Right lung (tissue), 5 donors: ENCODE results near the gene C17orf67. TPM values are rescaled to one million over a fixed set of nuclear protein-coding genes. Genes with fewer than 3 reads are reported as not detected.

Source experiments
- DNase-seq, 2 donors: peaks; one replicate each; pipeline ENCODE4 v3.0.0-alpha.2; 2013
- polyA plus RNA-seq, 5 donors: library from polyadenylated mRNA; unstranded; fragments of 120-200 nt; gene quantifications; one replicate each; pipeline versions ENCODE4 v1.2.1 to v1.2.3, GENCODE V29; 2013; ENCODE audit warnings: inconsistent platforms in 1 of 5, low replicate concordance in 1 of 5; ENCODE audit not compliant: insufficient read length in 5 of 5, insufficient read depth in 1 of 5

The C17orf67 gene
- polyA plus RNA-seq, 5 donors, result 2.6 to 5.3 (median 3.3) TPM

DNA sequence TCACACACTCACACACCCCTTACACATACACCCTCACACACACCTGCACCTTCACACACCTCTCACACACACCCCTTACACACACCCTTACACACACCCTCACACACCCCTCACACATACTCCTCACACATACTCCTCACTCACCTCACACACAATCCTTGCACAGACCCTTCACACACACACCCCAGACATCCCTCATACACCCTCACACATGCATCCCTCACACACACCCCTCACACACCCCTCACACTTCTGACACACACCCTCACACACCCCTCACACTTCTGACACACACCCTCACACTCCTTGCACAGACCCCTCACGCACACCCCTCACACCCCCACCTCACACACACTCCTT, 23.9 kb downstream of the C17orf67 start:
- DNase-seq, result no peak

DNA sequence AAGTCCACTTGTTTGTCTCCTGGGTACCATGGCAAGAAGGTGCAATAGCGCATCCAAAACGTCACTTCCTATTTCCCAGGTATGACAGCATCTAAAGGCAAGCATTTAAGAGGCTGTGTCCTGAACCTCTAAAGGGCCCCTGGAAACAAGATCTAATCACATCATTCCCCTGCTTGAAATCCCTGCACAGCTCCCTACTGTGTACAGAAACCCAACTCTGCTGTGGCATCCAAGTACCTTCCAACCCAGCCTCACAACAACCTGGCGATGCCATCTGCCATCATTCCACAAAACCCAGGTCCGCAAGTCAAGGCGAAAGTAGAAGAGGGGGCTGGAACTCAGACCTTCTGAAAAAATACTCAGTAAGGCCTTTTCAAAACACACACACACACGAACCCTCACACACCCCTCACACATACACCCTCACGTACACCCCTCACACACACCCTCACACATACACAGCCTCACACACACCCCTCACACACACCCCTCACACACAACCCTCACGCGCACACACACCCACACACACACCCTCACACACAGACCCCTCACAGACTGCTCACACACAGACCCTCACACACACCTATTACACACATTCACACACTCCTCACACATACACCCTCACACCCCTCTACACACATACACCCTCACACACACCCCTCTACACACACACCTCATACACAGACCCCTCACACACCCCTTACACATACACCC, 24.5 kb downstream of the C17orf67 start:
- DNase-seq, result no peak

DNA sequence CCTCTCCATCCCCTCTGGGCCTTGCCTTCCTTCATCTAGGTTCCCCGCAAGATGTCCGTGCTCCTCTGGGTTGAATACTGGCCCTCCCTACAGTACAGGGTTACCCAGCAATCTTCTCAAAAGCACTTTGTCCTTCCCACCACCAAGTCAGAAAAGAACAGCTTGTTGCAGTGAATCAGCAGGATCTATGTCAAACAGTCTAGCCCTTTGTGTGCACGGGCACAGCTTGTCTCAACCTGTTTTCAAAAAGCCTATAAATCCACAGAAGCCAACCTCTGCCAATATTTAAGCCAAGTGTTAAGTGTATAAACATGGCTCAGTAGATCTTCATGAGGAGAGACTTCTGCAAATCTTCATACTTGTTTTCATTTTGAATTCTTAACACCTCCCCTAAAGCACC, 25.2 kb downstream of the C17orf67 start:
- no peak for DNase-seq

DNA sequence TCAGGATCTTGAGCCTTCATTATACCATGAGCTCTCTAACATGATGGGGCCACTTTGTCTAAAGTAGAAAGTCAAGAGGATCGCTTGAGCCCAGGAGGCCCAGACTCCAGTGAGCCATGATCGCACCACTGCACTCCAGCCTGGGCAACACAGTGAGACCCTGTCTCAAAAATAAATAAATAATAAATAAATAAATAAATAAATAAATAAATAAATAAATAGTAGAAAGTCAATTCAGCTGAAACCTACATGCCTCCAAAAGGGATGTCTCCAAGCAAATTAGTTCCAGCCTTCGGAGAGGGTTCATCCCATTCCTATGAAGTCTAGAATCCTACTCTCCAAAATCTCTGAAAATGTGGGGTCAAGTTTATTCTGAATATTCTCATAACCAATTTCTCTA, 26.0 kb downstream of the C17orf67 start:
- DNase-seq, result no peak

DNA sequence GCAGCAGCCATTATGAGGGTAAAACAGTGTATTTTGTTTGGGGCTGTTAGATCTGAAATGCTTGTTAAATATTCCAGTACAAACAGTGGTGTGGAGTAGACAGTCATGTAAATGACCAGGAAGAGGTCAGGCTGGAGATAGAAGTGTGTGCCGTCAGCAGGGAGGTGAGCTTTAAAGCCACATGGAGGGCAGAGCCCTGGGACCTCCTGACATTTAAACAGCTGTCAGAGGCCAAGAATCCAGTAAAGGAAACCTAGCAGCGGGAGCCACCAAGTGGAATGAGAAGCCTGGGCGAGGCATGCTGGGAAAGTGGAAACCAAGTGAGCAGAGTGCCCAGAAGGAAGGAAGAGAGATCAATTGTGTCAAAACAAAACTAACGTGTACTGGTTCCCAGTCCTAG, 26.8 kb downstream of the C17orf67 start:
- no peak for DNase-seq

DNA sequence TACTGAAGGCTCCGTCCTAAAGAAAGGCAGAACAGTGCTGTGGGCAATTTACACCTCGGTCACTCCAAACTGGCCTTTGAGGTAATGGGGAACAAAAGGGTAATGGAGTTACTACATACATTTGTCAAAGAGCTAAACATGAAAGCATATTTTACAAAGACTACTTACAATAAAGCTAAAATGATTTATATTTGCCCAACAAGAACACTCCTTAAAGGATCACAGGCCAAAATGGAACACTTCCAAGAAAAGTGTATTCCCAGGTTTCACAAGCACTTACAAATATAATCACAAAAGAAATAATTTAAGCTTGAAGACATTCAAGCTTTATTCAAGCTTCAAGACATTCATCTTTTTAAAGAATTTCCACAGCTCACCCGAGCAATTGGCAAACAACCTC, 29.3 kb downstream of the C17orf67 start:
- no peak for DNase-seq

DNA sequence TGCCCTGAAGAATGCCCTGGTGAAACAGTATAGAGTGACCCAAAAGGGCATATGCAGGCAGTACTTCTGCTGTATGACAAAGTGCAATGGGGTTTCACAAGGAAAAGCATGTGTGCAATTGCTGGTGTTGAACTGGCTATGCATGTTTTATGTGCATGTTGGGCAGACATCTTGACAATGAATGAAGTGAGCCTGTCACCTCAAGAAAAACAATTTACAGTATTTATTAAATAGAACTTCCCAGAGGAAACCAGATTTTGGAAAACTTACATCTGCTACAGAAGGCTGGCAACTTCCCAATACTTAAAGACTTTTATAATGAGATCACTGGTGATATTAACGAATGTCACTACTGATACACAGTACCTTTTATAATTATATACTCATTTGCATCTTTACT, 30.6 kb downstream of the C17orf67 start:
- DNase-seq, result no peak

DNA sequence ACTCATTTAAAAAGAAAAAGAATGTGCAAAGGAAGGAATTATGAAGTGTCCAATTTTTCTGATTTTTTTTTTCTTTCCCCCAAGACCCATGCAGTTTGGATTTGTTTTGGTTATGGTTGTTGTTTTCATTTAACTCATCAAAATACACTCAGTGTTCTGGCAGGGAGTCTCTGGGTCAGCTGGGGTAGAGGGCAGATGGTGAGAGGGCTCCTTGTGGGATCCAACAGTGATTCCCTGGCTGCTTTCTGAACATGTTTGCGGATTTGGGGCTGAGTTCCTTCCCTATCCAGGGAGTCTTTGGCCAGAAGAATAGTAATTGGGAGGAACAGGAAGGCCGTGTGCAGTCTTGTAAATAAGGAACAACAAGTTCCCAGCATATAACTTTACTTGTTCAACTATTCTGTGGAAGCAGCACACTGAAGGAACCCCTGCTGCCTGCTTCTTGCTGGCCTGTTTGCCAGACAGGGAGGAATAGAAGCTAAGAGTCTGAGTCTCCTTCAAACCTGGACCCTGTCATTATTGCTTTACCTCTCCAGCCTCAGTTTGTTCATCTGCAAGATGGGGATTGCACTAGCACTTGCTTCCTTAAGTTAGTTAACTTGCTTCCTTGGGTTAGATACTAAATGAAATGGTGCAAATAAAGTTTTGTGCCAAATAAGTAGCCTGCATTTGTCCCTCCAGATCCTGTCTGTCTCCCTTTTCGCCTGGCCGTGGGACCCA, 32.1 kb downstream of the C17orf67 start:
- peak; percentile 40 to 44 for DNase-seq

DNA sequence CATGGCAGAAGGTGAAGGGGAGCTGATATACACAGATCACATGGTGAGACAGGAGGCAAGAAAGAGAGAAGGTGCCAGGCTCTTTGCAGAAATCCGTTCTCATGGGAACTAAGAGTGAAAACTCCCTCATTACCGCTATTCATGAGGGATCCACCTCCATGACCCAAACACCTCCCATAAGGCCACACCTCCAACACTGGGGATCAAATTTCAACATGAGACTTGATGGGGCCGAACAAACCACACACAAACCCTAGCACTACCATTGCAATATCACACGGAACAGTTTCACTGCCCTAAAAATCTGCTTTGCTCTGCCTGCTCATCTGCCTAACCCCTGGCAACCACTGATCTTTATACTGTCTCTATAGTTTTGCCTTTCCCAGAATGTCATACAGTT, 34.8 kb downstream of the C17orf67 start:
- DNase-seq, result no peak

DNA sequence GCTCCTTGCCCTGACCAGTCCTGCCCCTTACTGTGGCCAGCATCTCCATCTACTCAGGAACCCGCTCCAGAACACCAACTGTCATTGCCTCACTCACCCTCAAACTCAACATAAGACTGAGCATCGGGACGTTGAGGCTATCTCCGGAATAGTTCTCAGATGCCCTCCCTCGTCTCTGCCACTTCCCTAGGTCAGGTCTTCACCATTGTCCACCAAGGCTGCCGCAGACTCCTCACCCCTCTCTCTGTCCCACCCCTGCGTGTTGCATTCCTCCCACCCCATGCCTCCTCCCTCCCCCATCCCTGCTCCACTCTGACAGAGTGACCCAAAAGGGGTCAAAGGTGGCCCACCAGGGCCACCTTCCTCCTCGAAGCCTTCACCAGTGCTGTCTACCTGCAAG, 37.2 kb downstream of the C17orf67 start:
- DNase-seq, result no peak

DNA sequence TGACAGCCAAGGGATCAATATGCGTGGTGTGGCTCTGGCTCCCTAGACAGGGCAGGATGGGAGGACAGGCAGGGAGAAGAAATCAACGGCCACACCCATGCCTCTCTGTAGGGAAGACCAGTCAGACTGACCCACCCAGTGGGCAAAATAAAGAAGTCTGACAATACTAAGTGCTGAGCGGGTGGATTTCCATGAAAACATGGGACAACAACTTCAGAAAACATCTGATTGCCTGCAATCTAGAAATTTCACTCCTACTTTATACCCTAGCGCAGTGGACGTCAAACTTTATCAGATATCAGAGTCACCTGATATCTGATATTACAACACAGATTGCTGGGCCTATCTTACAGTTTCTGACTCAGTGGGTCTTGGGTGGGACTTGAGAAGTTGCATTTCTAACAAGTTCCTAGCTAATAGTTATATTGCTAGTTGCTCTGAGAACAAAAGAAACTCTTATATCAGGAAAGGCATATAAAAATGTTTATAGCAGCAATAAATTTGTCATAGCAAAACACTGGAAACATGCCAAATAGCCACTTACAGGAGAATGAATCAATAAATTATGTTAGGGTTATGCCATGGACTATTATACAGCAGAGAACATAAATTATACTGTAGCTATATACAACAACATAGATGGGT, 38.4 kb downstream of the C17orf67 start:
- no peak for DNase-seq

DNA sequence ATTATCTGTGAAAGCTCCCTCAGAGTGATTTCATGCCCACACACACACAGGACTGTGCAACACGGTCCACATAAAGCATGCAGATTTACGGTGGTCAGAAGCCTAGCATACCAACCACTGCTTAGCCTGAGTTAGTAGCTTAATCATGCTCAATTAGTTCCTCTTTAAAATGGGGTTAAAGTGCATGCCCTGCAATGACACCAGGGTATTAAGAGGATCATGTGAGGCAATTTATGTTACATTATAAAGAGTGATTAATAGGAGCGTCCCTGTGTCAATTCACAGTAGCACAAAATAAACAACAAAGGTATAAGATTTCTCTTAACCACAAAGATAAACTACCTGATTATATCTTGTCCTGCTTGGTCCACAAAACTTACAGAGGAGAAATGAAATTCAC, 39.8 kb downstream of the C17orf67 start:
- DNase-seq, result no peak

DNA sequence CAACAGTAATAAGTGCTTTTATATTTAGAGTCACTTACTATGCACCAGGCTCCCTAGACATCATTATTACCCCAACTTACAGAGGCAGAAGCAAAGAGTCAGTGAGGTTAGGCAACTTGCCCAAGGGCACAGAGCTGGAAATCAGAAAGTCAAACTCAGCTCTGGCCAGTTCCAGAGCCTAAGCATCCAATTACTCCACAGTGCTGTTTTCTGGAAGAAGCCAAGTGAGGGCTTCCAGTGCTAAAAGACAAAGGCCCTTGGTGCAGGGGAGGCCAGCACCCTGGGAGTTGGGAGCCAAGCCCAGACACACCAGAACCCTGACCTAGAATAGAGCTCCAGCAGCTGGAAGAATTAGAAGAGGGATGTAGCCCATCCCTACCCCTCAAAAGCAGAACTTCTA, 40.2 kb downstream of the C17orf67 start:
- DNase-seq, result no peak

DNA sequence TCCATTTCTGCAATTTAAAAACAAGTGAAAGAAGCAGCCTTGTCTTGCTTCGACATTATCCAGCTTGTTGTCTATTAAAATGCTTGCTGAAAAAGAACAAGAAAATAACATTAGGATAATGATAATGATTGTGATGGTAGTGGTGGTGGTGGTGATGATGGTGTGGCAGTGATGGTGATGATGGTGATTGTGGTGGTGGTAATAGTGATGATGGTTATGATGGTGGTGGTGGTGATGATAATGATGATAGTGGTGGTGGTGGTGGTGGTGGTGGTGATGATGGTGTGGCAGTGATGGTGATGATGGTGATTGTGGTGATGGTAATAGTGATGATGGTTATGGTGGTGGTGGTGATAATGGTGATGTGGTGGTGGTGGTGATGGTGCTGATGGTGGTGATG, 41.5 kb downstream of the C17orf67 start:
- DNase-seq, result no peak

DNA sequence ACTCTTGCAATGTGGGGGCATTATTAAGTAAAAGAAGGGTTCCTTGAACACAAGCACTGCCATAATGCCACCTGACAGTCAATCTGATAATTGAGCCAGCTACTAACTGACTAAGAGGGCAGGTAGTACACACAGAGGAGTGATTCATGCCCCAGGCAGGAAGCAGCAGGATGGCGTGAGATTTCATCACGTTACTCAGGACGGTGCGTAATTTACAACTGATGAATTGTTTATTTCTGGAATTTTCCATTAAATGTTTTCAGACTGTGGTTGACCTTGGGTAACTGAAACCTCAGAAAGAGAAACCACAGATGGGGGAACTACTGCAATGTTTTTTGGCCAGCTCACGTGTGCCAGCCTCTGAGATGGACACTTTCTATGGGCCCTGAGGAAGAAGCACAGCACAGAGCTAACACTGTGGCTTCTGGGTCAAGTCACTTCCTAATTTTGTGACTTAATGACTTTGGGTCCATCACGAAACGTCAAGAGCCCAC, 46.7 kb downstream of the C17orf67 start:
- no peak for DNase-seq

DNA sequence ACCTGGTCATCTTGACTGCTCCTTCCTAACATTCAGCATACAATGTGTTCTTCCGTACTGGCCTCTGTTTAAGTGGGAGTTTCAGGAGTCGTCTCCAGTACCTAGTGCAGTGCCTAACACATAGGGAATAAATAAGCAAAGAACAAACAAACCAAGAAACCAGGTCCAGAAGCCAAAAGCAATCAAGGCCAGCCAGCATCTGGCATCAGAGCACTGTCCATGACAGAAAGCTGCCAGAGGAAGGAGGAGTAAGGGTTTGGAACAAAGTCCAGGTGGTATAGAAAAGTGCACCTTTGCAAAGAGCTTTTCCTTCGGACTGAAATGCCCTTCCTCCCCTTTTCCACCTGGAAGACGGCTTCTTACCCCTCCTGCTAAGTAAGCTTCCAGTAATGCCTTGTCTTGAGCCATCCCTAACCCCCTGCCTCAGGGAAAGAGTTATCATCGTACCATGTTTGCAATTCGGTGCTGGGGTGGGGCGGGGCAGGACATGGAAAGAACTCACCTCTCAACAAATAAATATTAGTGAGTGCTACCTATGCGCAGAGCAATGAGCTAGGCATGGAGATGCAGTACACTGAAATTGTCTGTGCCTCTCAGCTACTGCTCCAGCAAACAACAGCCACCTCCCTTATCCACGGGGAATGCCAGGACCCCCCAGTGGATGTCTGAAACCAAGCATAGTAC, 47.6 kb downstream of the C17orf67 start:
- no peak for DNase-seq

DNA sequence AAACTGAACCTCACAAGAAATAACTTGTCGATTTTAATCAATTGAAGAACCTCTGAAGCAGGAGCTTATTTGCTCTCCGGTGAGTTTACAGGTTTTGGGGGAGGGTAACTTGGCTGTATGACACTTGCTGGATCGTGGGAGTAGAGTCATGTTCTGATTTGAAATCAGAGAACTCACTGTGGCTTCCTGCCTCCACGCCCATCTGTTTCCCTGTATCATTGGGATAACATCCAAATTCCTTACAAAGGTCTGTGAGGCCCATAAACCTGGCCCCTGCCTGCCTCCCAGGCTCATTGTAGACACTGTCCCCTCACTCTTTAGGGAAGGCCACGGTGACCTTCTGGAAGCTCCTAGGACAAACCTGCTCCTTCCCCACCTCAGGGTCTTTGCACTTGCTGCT, 48.3 kb downstream of the C17orf67 start:
- no peak for DNase-seq

DNA sequence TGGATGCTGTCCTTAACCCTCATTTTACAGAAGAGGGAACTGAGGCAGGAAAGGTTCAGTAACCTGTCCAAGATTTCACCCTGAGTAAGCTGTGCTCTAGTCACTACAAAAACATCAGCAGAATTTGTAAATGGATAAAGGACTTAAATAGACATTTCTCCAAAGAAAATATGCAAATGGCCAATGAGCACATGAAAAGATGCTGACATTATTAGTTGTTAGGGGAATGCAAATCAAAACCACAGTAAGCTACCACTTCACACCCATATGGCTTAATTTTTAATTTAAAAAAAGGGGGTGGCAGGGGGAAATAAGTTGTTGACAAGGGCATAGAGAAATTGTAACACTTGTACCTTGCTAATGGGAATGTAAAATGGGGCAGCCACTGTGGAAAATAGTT, 51.4 kb downstream of the C17orf67 start:
- no peak for DNase-seq

DNA sequence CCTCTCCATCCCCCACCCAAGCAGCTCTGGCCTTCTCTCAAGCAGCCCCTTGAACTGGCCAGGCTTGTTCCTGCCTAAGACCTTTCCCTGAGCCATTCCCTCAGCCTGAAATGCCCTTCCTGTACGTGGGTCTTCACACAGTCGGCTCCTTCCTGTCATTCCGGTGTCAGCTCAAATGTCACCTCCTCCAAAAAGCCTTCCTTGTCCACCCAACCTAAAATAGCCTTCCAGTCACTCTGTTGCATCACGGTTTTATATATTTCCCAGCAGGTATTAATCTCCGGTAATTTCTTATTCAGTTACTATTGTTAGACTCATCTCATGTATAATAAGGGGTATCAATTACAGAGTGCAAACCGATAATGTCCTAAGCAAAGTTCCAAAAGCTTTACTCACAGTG, 51.8 kb downstream of the C17orf67 start:
- no peak for DNase-seq

DNA sequence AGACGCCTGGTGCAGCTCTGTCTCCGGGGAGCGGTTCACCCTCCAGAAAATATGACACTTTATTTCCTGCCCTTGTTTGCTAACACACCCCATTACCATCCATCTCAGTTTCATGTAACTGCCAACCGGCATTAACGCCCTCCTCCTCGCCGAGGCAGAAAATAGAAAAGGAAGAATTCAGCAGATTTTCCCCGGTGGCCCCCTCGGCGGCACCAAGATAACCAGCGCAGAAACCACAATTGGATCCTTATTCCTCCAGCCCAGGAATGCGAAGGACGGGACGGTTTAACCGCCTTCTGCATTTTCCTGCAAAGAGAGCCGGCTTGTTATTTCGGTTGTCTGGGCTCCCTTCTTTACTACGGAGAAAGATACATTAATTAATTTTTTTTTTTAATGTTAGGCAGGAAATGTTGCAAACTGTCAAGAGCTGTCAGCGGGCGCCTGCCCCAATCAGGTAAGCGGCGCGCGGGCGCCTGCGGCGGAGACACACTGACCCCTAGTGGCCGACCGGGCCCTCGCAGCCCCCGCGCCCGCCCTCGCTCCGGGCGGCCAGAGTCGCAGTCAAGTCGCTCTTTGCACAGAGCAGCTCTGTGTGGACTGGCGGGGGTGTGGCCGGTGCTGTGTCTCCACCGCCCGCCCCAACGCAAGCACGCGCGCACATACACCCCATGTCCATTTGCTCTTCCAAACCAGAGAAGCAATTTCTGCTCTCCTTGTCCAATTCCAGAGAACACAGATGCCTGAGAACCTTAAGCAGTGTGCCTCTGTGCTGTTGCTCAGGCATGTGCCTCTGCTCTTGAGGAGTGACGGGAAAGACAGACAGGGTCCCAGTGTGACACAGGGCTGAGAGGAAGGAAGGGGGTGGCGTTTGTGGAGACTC, 53.6 kb downstream of the C17orf67 start:
- DNase-seq, result peak; percentile 59 to 64

DNA sequence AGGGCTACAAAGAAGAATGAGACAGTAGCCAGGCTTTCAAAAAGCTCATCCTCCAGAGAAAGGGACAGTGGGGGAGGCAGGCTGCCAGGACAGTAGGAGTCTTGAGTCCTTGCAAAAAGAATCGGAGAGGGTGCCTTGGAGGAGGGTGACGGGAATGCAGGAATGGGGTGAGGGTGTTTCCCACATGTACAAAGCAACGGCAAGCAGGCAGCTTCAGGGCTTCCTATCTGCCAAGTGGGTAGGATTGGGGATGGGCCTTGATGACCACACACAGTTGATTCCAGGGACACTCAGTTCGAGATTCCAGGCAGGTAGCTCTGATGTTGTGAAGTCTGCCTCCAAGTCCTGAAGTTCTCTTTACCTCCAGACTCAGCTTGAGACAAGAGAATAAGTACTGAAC, 54.4 kb downstream of the C17orf67 start:
- DNase-seq, result no peak

DNA sequence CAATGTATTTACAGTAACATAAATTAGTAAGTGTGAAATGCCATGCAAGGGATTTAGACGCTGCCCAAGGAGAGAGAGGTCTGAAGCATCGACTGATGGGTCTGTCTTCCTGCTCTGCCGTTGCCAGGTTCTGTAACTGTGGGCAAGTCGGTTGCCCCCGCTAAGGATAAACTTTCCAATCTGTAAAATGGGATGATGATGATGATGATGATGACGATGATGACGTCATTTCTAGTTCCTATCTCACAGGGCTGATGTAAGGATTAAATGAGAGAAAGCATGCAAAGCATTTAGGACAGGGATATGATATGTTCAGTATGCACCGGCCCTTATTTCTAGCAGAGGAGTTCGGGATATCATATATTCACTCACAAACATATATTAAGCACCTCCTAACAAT, 54.8 kb downstream of the C17orf67 start:
- no peak for DNase-seq
